NCI-H2171 treated with DMSO at 0.1 percent for 48 hours (cell line): ENCODE measurements around the gene MICA.
"Not testable (repeated sequence)": the region's sequence is repeated elsewhere in the genome, so short reads cannot be mapped to it uniquely, and the experiment has no call there.

ENCODE experiments used
- DNase-seq: peaks from one replicate; lab custom pipeline; 2025; lab: John Stamatoyannopoulos, UW

The MICA gene

DNA sequence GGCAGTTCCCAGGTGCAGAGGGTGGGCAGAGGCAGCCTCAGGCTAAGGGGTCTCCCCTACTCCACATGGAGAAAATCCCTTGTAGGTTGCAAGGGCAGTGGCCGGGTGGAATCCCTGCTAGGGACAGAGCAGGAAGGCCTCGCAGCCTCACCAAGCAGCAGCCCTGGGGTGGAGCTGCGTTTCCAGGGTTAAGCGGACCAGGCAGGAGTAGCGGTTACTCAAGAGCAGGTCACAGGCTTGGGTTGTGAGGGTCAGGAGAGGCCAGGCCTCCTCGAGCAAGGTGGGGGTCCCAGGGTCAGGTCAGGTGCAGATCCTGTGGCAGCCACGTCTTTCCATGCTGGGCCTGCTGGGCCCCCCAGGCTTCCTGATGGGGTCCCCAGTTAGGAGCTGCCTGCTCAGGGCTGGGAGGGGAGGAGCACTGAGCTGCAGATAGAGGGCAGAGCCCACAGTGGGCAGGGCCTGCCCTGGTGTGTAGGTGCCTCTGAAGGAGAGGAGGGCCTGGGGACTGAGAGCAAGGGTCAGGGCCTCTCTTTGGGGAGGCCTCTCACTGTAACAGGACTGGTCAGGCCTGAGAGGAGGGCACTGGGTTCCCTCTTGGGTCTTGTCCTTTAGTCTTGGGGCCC, 10.9 kb downstream of the MICA start:
- DNase-seq: not testable (repeated sequence)

GRCh38 chr6:31414771-31415265, 11.4 kb downstream of the MICA start:
- DNase-seq: no peak

DNA sequence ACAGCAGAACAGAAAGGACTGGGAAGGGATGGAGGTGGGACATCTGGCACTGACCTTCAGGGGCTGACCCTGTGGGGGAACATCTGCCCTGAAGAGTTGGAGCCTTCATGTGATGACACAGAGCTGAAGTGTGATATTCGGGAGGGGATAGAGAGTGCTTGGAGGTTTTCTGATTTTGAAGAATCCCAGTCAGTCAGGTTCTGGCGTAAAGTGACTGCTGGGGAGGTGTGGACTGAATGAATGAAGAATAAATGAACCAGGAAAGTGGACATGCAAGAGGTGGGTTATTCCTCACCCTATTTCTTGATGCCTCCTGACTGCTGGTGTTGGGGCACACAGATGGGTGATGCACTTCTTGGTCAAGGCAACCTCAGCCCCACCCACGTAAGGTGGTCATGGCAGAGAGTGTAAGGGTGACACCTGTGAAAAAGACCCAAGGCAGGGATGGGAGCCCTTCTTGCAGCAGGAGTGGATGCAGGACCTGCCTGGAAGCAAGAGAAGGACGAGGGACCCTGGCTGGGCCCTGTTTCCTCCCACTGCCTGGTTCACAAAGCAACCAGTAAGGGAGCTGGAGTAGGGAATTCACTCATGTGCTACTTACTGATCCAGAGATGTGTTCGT, 13.1 kb downstream of the MICA start:
- no peak for DNase-seq

- DNase-seq: no peak
Measured at GRCh38 chr6:31418251-31418650, 14.9 kb downstream of the MICA start.

GRCh38 chr6:31419842-31420241, 16.4 kb downstream of the MICA start:
- DNase-seq: no peak

- no peak for DNase-seq
Measured at GRCh38 chr6:31420546-31420945, 17.2 kb downstream of the MICA start.

GRCh38 chr6:31422587-31422986, 19.2 kb downstream of the MICA start:
- no peak for DNase-seq

DNA sequence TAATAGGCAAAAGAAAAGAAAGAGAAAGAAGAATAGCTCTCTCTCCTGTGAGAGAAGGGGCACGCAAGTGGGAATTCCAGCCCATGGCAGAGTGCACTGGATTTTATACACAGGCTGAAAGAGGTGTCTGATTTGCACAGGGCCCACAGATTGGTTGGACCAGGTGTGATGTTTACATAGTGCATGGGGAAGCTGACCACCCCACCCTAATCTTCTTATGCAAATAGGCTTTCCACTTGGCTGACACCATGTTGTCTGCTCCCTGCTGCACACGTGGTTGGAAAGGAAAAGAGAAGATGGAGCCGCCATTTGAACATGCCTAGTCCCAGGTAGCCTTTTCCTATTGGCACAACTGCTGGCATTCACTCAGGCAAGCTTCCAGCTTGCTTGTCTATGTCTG, 20.2 kb downstream of the MICA start:
- no peak for DNase-seq

DNA sequence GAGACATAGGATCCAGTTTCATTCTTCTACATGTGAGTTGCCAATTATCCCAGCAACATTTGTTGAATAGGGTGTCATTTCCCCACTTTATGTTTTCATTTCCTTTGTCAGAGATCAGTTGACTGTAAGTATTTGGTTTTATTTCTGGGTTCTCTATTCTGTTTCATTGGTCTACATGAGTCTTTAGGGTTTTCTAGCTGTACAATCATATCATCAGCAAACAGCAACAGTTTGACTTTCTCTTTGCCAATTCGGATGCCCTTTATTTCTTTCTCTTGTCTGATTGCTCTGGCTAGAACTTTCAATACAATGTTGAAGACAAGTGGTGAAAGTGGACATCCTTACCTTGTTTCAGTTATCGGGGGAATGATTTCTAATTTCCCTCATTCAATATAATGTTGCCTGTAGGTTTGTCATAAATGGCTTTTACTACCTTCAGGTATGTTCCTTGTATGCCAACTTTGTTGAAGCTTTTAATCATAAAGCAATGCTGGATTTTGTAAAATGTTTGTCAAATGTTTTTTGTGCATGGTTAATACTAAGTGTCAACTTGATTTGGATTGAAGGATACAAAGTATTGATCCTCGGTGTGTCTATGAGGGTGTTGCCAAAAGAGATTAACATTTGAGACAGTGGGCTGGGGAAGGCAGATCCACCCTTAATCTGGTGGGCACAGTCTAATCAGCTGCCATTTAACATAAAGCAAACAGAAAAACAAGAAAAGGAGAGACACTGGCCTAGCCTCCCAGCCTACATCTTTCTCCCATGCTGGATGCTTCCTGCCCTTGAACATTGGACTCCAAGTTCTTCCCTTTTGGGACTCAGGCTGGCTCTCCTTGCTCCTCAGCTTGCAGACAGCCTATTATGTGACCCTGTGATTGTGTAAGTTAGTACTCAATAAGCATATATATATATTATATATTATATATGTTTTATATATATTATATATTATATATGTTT, 23.3 kb downstream of the MICA start:
- no peak for DNase-seq

GRCh38 chr6:31430449-31430848, 27.1 kb downstream of the MICA start:
- DNase-seq: no peak

DNA sequence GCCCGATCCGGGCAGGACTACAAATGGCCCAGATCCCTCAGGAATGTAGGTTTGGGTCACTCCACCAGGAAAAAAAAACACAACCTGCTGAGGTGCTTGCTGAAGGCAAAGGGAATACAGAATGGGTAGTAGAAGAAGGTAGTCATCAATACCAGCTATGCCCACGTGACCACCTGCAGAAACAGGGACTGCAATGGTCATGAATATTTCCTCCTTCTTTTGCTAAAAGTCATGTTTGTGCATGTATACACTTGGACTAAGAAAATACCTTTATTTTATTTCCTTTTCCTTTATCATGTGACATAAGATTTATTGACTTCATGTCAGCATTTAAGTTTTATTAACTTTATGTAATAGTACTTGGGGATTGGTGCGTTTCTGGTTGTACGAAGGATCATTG, 31.7 kb downstream of the MICA start:
- not testable (repeated sequence) for DNase-seq

GRCh38 chr6:31438222-31438621, 34.8 kb downstream of the MICA start:
- DNase-seq: no peak

- DNase-seq: no peak
Measured at GRCh38 chr6:31438677-31439076, 35.3 kb downstream of the MICA start.

DNA sequence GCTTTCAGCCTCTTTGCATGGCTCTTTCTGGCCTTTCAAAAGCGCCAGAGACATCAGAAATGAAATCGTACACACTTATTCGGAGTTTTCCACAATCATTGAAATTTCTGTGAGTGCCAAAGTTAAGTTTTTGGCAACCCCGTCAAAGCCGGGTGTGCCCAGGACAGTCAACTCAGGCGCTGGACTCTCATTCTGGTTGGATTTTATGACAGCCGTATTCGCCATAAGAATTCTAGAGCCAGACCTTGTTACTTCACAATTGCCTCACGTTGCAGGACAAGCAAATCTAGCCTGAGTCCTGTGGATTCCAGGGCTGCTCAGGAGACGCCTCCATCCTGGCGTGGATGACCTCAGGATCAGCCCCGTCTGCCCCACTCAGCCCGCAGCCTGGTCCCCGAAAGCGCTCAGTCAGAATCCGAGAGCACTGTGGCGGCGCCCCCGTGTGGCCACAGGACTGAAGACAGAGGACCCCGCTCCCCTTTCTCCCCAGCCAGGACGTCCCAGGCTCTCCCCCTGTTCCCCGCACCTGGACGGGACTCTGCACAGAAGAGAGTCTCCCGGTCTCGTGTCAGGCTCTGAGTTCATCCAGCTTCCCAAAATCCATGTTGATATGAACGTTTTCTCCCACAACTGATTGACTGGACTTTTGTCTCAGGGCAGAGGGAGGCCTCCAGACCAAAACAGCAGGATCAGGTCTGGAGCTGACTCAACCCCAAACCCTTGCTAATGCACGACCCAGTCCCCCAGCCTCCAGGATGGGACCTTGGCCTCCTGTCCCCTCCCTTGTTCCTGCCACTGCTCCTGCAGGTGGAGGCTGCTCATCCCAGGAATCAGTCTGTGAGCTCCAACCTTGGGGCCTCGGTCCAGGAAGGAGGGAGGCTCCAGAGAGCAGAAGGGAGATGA, 38.2 kb downstream of the MICA start:
- DNase-seq: no peak

- no peak for DNase-seq
Measured at GRCh38 chr6:31446481-31446880, 43.1 kb downstream of the MICA start.

DNA sequence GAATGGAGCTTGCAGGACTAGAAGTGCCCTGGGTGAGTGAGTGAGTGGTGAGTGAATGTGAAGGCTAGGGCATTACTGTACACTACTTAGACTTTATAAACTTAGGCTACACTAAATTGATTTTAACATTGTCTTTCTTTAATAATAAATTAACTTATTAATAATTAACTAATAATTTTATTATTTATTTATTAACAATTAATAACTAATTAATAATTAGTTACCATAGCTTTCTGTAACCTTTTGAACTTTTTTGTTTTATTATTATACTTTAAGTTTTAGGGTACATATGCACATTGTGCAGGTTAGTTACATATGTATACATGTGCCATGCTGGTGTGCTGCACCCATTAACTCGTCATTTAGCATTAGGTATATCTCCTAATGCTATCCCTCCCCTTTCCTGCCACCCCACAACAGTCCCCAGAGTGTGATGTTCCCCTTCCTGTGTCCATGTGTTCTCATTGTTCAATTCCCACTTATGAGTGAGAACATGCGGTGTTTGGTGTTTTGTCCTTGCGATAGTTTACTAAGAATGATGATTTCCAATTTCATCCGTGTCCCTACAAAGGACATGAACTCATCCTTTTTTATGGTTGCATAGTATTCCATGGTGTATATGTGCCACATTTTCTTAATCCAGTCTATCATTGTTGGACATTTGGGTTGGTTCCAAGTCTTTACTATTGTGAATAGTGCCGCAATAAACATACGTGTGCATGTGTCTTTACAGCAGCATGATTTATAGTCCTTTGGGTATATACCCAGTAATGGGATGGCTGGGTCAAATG, 43.8 kb downstream of the MICA start:
- not testable (repeated sequence) for DNase-seq

GRCh38 chr6:31450751-31451150, 47.4 kb downstream of the MICA start:
- DNase-seq: no peak

DNA sequence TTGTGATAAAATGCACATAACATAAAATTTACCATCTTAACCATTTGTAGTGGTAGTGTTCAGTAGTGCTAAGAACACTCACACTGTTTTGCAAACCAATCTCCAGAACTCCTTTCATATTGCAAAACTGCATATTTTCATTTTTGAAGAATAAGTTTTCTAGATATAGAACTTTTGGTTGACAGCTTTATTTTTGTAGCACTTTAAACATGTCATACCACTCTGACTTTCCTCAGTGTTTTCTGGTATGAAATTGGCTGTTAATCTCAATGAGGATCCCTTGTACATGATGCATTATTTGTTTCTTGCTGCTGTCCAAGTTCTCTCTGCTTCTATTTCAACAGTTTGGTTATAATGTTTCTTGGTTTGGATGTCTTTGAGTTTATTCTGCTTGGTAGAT, 49.5 kb downstream of the MICA start:
- DNase-seq: no peak

GRCh38 chr6:31453259-31453658, 49.9 kb downstream of the MICA start:
- no peak for DNase-seq

DNA sequence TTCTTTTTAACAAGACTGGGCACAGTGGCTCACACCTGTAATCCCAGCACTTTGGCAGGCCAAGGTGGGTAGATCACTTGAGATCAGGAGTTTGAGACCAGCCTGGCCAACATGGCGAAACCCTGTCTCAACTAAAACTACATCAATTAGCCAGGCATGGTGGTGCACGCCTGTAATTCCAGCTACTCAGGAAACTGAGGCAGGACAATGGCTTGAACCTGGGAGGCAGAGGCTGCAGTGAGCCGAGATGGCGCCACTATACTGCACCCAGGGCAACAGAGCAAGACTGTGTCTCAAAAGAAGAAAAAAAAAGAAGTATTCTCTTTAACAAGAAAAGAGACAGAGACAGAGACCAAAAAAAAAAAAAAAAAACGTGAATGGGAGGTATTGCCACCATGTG, 56.5 kb downstream of the MICA start:
- not testable (repeated sequence) for DNase-seq
